Measurements from ENCODE around the gene TTI1.

Gene TTI1

GRCh38 chr20:38033330-38034107 is at the start of gene TTI1, which contains the start of gene RPRD1B:
Gene TTI1, minus strand, starts transcription at chr20:38033456. Its CDS starts 19,640 bp downstream, at chr20:38013816.
Gene RPRD1B, plus strand, starts transcription at chr20:38033746. Its CDS starts 202 bp downstream, at chr20:38033948.
- DNase-seq (ENCODE audit: low read depth): peak; percentile 44

- DNase-seq (ENCODE audit: low read depth): no peak
These were observed 49.6 kb upstream of the TTI1 start for GRCh38 chr20:38082894-38083293.

DNA sequence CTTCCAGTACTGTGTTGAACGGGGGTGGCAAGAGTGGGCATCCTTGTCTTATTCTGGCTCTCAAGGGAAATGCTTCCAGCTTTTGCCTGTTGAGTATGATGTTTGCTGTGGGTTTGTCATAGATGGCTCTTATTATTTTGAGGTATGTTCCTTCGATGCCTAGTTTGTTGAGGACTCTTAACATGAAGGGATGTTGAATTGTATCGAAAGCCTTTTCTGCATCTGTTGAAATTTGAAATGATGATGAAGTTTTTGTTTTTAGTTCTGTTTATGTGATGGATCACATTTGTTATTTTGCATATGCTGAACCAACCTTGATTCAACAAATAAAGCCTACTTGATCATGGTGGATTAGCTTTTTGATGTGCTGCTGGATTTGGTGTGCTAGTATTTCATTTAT is 48.3 kb upstream of the TTI1 start:
- DNase-seq (ENCODE audit: low read depth): no peak

GRCh38 chr20:38079353-38079752 is 46.1 kb upstream of the TTI1 start:
- no peak for DNase-seq (ENCODE audit: low read depth)

DNA sequence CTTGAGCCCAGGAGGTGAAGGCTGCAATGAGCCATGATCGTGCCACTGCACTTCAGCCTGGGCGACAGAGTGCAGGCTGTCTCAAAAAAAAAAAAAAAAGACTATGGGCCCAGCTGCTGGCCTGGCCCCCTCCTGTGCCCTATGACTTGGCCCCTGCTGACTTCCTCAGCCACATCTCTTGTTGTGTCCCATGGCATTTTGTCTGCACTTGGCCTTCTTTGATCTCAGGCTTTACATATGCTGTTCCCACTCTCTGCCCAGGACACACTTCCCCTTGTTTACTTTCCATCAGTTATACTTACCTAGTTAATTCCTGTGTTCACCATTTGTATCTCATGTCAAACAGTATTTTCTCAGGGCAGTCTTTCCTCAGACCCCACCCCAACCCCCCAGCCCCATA is 44.8 kb upstream of the TTI1 start:
- DNase-seq (ENCODE audit: low read depth): no peak

- no peak for DNase-seq (ENCODE audit: low read depth)
These were observed 43.3 kb upstream of the TTI1 start for GRCh38 chr20:38076548-38076947.

GRCh38 chr20:38075161-38075998 is 42.1 kb upstream of the TTI1 start:
- no peak for DNase-seq (ENCODE audit: low read depth)

GRCh38 chr20:38073307-38074071 is 40.2 kb upstream of the TTI1 start:
- peak; percentile 93 for DNase-seq (ENCODE audit: low read depth)

DNA sequence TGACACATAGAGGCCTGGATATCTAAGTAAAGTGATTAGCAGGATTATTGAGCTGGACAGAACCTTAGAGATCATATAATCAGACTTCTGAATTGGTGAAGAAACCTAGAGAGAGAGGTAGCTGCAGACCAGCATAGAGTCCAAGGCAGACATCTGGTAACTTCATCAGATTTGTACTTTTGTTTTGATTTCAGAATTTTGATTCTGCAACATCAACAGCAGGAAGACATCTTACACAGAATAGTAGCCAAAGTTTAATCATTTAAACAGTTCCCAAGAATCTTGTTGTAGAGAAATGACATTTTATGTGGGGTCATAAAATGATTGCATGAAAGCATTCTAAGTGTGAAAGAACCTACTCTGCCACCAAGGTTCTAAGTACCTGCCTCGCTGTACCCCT is 39.6 kb upstream of the TTI1 start:
- no peak for DNase-seq (ENCODE audit: low read depth)

DNA sequence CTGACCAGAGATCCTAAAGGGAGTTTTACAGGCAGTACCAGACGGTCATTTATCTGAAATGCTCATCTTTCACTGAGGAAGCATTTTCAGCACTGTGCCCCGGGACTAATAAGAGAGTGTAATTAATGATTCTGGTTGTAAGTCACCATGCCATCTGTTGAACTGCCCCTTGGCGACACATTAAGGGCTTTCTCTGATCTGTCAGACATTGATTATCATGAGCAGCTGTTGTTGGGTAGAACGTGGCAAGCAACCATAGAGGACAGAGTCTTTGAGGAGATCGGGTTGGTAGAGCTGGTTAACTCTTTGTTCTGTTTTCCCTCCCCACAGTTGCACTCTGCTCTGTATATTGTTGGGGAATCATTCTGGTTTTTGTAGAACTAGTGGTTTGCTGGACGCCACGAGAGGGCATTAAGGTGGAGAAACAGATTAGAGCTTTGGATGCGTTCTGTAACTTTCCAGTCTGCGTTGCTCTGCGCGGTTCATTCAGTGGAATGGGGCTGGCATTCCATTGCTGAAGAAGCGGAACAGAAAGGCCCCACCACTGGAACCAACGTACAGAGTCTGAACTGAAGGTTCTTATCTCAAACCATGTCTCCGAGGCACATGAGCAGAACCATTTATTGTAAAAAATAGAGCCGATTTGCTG is 34.6 kb upstream of the TTI1 start:
- no peak for DNase-seq (ENCODE audit: low read depth)

DNA sequence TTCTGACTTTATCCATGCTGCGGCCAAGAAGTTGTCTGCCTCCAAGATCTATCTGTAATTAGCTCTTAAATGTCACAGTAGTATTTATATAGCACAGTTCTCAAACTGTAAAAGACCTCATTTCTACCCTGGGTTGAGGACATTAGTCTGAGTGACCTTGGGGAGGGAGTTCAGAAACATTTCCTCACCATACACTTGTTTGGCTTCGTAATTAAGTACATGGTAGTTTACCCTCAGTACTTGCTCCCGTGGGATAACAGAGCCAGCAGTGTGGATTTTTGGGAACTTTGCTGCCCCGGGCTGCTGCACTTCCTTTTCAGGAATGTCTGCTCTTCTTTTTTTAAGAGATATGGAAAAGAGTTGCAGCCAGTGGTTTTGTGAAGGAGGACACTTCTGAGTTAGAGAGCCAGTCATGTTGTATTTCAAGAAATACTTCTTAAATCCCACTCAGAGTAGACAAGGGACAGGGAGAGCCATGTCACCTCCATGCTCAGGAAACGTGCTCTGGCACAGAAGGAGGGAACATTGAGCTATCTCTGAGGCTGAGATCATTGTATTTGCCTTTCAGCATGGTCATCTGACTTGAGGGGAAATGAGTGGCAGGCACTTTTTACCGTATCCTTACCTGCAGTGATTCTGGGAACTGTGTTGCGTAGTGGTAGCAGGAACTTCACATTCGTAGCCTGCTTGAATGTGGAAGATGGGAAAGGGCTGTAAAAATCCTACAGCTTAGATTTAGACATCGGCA is 33.9 kb upstream of the TTI1 start:
- DNase-seq (ENCODE audit: low read depth): no peak

GRCh38 chr20:38065764-38066375 is 32.6 kb upstream of the TTI1 start:
- no peak for DNase-seq (ENCODE audit: low read depth)

- no peak for DNase-seq (ENCODE audit: low read depth)
These were observed 30.8 kb upstream of the TTI1 start for GRCh38 chr20:38063911-38064530.

DNA sequence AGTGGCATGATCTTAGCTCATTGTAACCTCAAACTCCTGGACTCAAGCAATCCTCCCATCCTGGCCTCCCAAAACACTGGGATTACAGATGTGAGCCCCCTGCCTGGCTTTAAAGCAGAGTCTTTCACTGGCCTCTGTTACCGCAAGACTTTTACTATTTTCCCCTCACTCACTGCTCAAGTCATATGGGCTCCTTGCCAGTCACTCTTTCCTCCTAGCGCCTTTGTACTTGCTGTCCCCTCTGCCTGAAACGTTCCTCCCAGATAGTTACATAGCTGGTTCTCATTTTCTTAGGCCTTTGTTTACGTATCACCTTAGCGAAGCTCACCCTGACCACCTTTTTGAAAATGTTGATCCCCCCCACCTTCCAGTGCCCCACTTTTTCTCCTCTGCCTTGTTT is 29.6 kb upstream of the TTI1 start:
- DNase-seq (ENCODE audit: low read depth): no peak

DNA sequence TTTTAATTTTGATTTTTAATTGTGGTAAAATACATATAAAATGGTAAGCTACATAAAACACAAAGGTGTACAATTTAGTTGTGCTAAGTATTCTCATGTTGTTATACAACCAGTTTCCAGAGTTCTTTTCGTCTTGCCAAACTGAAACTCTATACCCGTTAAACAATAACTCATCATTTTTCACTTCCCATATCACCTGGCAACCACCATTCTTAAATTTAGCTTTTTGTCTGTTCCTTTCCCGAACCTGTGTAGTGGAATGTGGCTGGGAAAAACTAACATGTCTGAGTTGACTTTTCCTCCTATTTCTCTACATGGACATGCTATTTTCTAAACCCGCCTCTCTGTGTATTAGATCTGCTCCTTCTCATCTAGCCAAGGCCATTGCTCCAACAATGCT is 27.9 kb upstream of the TTI1 start:
- DNase-seq (ENCODE audit: low read depth): no peak

DNA sequence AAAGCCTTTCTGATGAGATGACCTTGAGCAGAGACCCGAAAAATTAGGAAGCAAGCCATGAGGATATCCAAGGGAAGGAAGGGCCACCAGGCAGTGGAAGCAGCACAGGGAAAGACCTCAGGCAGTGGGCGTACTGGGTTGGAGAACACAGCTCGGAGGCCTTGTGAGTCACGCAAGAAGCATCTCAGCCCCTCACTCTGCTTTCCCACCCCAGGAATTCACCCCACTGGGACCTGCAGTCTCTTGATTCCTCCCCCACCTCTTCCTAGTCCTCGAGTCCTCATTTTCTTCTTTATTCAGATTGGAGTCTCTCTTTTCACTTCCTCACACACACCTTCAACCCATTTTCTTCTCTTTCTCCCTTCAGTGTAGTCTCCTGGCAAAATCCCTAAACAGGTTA is 27.3 kb upstream of the TTI1 start:
- no peak for DNase-seq (ENCODE audit: low read depth)

- no peak for DNase-seq (ENCODE audit: low read depth)
These were observed 26.6 kb upstream of the TTI1 start for GRCh38 chr20:38059832-38060231.

GRCh38 chr20:38057351-38057972 is 24.2 kb upstream of the TTI1 start:
- DNase-seq (ENCODE audit: low read depth): peak; percentile 53

DNA sequence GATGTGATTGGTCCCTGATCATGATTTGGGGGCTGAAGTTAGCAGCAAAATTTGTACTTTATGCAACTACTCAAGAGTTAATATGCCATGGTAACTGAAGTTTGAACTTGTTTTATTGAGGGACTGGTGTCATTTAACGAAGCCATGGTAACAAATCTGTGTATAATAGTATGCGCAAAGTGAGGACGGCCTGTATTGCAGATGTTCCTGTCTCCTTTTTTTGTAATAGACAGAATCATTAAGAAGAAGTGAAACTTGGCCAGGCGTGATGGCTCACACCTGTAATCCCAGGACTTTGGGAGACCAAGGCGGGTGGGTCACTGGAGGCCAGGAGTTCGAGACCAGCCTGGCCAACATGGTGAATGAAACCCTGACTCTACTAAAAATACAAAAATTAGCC is 22.6 kb upstream of the TTI1 start:
- DNase-seq (ENCODE audit: low read depth): no peak

DNA sequence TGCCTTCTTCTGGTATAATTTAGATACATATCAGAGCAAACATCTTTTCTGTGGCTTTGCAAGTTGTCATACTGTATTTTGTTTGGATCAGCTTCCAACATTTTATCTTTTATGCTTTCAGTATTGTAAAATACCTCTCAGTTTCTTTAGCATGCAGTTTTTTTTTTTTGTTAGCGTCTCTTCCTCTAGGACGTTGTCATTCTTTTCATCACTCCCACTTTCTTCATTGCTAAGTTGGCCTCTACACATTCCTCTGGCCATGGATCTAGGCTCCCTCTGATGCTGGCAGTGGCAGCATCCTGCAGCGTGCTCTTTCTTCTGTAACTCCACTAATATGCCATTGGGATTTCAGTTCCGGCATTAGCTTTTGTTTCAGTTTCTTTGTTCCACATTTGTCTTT is 22.0 kb upstream of the TTI1 start:
- no peak for DNase-seq (ENCODE audit: low read depth)

Measured in fibroblast of the conjunctiva (primary cell).